ENCODE results near the gene CIDEA.
"Not testable (repeated sequence)": the region's sequence is repeated elsewhere in the genome, so short reads cannot be mapped to it uniquely, and the experiment has no call there.

CIDEA gene

DNA sequence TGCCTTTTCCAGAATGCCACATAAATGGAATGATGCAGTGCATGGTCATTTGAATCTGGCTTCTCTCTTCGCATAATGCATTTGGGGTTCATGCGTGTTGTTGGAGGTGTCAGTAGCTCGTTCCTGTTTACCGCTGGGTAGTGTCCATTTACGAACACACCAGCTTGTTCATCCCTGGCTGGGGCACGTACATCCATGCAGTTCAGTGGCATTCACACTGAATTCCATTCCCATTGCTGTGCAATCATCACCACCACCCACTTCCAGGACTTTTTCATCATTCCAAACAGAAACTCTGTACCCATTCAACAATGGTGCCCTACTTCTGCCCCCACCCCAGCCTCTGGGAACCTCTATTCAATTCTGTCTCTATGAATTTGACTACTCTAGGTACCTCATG is 14.7 kb upstream of the CIDEA start:
- no peak for DNase-seq

DNA sequence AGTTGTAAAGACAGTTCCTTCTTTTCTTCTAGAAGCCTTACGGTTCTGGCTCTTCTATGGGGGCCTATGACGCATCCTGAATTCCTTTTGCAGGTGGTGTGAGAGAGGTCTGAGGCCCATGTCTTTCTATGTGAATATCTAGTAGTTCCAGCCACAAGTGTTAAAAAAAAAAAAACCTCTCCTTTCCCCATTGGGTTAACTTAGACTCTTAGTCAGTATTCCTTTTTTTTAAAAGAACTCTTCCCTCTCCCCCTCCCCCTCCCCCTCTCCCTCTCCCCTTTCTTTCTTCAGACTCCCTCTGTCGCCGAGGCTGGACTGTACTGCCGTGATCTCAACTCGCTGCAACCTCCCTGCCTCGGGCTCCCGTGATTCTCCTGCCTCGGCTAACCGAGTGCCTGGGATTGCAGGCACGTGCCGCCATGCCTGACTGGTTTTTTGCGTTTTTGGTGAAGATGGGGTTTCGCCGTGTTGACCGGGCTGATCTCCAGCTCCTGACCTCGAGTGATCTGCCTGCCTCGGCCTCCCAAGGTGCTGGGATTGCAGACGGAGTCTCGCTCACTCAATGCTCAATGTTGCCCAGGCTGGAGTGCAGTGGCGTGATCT is 11.4 kb upstream of the CIDEA start:
- DNase-seq = no peak

DNA sequence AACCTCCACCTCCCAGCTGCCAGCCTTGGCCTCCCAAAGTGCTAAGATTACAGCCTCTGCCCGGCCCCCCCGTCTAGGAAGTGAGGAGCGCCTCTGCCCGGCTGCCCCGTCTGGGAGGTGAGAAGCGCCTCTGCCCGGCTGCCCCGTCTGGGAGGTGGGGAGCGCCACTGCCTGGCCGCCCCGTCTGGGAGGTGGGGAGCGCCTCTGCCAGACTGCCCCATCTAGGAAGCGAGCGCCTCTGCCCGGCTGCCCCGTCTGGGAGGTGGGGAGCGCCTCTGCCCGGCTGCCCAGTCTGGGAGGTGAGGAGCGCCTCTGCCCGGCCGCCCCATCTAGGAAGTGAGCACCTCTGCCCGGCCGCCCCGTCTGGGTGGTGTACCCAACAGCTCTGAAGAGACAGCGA is 10.9 kb upstream of the CIDEA start:
- not testable (repeated sequence) for DNase-seq

DNA sequence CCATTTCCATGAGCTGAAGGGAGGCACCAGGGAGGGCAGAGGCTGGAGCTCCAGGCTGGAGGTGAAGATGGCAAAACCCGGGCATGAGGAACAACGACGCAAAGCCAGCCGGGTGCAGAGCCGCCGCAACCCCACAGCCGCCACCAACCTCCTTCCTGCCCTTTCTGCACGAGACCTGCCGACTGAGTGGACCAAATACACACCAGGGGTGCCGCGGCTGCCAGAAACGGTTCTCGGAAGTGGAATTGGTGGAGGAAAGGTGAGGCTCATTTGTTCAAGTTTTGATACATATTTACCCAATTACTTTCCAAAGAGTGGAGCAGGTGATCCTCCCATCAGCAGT is 8.4 kb upstream of the CIDEA start:
- no peak for DNase-seq

DNA sequence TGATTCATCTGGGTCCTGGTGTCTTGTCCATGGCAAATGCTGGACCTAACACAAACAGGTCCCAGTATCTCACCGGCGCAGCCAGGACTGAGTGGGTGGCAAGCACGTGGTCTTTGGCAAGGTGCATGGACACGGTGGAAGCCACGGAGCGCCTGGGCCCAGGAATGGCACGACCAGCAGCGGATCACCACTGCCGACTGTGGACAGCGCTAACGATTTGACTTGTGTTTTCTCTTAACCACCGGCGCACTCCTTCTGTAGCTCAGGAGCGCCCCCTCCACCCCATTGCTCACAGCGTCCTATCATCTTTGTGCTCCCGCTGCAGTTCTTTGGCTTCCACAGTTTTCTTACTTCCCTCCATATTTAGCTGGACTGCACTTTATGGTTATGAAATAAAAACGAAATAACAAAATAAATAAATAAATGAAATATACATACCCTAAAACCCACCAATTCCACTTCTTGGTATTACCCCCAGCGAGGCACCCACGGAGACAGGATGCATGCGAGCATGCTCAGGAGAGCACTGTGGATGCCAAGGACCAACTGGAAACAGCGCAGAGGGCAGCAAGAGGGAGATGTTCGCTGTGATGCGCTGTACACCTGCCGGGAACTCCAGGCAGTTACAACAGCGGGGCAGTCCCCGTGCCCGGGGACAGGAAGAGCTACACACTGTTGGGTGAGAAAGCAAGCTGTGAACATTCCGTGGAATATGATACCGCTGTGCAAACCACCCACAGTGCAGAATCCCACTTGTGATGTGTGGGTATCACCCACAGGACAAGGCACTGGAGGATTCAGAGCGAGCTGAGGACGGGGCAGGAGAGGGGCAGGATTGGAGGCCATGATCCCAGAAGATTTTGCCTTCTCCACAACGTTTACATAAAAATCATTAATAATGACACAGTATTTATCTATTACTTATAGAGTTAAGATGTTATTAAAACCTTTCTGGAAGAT is 7.0 kb upstream of the CIDEA start:
- DNase-seq = peak; percentile 66

DNA sequence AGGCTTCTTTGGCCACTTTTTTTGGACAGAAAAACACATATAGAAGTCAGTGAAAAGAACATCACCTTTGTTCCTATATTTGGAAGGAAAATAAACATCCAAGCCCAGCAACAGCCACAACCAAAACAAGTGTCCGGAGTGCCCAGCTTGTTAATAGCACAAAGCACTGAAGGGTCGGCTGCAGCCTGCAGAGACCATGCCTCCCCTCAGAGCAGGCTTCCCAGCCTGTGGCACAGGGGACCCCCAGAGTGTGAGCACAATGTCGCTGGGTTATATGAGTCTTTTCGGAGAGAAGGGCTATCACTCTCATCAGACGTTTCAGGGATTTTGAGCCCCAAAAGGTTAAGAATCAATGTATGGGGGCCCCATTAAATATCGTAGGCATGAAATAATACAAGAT is 6.2 kb upstream of the CIDEA start:
- DNase-seq = no peak

DNA sequence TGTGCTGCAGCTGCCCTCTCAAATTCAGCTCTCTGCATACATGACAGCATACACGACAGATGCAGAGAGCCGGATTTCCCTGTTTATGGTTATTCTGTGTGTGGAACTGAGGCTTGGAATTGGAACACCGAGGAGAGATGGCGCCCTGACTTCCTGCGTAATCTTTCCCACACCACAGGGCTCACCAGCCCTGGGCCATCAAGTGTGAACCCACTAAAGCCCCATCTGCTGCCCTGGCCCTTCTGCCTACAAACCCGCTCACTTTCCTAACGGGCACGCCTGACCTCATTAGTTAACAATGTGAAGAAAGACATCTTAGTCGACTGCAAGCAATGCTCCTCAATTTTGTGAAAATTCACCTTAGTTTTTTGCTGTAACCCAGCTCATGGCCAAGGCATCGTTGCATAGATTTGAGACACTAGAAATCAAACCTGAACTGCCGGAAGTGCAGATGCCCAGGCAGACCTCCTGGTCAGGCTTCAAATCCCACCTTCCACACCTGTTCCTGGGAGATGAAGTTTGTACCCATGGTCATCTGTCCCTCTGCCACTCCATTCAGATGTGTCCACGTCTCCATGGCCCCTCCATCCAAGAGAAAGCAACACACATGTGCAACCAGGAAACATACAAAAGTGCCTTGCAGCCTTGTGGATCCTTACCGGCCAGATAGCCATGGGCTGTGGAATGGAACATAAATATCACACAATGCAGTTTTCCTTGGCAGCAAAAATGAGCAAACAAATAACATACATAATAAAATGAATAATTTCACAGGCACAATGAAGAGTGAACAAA is 5.0 kb upstream of the CIDEA start:
- DNase-seq = no peak

DNA sequence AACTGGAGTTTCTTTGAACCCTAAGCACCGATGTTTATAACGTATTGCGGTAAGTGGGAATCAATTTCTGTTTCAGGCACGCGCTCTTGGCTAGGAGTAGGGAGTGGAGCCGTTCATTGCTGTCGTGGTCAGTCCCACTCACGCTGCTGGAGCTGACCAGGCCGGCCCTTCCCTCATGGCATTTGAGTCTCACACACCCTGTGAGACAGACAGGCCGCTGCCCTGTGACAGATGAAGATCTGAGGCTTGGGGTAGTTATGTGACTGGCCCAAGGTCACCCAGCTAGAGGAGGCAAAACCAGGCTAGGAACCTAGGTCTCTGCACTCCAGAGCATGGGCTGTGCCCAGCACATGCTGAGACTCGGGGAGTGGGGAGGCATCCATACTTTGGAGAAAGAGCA is 2.9 kb upstream of the CIDEA start:
- no peak for DNase-seq

DNA sequence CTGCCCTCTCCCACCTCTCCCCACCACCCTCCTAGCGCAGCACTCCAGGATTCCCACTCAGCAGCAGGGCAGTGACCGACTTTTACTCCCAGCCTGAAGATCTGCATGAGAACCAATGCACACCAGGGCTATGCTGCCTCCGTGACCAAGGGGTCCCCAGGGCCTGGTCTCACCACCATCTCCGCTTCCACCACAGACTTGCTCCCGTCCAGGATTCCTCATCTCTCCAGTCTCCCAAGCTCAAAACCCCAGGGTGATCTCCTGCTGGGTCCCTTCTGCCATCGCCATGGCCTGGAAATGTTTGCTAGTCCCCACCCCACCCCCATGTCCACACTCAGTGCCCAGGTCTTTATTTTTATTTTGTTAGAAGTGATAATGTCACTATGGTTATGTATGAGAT is 2.1 kb upstream of the CIDEA start:
- DNase-seq = no peak

DNA sequence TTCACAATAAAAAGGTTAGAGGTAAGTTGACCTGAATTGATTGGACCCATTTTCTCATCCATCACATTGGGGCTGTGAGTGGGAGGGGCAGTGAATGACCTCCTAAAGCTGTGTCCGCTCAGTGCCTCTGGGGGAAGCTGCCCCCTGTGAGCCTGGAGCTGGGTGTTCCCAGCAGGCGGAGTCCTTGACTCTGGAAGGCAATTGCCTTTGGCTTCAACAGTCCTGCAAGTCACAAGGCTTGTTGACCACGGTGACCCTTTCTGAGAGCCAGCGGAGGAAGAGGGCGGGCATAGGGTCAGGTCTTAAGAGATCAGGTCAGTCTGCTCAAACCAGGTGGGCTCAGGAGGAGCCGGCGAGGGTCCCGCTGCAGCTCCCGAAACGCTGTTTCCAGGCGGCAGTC is 1.1 kb upstream of the CIDEA start:
- DNase-seq = no peak

DNA sequence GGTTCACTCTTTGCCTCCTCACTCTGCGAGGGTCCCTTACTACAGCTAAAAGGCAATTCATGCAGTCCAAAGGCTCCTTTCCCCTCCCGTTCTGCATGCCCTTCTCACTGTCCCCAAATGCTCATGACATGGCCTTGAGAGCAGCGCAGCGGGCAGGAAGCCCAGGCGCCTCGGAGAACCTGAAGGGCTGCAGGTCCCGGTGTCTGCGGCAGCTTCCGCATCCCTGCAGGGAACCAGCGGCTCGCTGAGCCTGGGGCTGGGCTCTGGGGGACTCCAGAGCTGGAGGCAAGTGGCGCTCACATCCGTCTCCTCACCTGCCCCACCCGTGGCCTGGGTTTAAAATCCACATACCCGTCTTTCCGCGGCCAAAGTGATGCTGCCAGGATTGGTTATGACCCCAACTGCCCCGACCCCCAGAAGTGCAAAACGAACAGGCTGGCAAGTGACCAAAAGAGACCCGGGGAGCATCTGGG is 462 bp upstream of the CIDEA start:
- DNase-seq = no peak

DNA sequence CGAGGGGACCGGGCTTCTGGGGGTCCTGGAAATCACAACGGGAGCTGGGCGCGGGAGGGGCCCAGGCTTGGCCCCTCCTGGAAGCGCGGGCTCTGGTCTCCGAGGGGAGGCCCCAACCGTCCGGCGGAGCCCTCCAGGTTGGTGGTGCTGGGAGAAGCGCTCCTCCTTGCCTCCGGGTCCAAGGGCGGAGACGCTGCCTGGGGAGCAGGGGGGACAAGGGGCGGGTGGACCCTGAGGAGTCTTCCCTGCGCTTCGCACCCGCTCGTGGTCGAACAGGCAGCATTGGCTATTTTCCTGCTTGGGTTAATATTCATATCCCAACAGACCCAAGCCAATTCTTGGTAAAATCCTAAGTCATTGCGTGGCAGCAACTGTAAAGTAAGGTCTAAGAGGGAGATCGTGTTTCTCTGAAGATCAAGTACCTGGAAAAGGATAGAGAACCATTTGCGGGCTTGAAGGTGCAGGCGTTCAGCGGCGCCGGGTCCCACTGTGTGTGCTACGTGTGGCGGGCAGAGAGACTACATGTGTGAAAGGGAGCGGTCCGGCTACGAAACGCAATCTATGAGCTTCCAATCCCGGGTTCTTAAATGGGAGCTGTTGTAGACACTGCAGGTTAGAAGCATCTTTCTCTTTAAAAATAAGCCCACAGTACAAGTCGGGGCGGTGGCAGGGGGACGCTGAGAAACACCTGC is 805 bp downstream of the CIDEA start:
- DNase-seq = no peak

DNA sequence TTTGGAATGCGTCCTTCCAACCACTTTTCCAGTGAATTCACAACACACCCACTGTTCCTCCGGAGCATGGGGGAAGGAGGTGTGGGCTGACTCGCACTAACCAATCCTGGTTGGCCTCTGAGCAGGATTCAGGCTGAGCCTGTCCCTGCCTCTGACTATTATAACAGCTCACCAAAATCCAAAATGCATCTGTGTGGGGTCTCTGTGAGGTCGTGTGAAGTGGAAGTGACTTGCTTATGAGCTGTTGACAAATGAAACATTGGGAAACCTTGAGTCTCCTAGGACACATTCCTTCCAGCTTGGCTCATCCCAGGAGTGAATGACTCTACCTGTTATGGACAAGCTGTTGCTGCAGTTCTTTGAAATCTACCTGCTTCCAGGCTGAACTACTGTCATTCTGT is 1.5 kb downstream of the CIDEA start:
- DNase-seq = no peak

DNA sequence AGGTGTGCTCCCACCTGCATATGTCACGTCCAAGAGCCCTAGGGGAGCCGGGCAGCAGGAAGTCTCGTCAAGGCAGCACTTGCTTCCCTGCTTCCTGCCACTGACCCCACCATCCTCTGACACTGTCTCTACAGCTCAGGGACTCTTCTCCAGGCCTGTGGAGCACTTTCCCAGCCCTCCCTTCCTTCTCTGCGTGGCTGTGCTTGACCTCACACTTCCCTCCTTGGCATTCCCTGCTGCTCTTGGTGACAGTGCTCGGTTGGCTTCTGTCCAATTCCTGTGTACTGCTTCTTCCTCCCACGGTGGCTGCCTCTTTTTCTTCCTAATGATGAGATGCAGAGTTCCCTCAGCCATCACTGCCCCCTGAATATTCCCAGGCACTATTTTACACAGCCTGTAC is 2.8 kb downstream of the CIDEA start:
- DNase-seq = no peak

DNA sequence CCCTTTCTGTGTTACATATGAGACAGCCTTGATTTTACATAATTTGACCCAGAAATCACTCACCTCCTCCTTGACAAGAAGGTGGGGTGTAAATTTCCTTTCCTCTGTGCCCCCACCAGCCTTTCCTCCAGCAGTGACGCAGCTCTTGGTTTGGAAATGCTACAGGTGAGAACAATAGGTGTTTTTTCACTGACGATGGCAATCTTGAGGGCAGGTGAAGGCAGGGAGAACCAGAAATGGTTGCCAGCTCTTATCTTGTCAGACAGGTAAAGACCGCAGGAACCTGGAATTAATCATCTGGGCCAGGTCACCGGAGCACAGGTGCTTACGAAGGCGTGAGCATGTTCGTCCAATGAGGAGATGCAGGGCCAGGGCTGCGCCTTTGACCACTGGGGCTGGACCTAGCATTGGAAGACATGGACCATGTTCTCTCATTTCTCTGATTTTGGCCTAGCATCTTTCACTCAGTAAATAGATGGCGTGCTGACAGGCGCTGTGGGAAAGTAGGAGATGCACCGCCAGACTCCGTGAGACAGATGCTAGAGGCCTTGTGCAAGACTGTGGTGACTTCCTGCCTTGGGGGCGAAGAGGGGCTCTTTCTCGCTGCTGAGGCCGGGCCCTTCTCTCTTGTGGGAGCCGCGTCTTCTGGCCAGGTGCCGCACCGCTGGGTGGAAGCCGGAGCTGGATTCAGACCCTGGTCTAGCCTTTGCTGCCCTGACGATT is 4.0 kb downstream of the CIDEA start:
- no peak for DNase-seq

DNA sequence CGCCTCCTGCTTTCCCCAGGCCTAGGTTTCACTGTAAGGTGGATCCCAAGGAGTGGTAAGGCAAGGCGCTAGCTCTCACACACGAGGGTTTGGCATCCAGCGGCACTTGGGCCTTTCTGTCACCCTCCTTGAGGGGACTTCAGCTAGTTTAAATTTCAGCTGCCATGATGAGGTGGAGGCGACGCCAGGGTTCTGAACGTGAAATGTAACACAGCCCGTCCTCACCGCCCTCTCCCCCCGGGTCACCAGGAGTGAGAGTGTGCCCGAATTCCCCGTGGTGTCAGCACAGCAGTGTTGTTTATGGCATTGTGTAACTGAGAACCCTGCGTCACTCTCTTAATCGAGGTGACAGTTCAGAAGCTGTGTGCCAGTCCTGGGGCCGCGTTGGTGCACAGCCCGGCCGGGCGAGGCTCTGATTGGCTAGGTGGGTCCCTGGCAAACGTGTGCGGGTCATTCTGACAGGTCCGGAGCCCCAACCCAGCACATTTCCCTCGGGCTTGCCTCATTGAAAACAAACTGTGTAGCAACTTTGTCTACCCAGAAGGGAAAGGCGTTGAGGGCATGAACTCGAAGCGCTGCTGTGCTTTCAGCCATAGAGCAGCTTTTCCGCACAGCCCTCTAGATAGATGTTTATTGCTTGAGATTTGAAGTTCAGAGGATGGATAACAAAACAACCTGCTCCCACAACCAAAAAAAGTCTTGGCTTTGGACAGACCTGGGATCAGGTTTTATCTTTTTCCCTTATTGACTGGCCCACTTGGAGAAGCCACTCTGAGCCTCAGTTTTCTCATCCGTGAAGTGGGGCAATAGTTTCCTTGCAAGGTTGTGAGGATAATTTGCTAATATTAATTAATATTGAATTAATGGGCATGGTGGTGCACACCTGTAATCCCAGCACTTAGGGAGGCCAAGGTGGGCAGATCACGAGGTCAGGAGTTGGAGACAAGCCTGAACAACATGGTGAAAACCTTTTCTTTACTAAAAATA is 4.9 kb downstream of the CIDEA start:
- no peak for DNase-seq

DNA sequence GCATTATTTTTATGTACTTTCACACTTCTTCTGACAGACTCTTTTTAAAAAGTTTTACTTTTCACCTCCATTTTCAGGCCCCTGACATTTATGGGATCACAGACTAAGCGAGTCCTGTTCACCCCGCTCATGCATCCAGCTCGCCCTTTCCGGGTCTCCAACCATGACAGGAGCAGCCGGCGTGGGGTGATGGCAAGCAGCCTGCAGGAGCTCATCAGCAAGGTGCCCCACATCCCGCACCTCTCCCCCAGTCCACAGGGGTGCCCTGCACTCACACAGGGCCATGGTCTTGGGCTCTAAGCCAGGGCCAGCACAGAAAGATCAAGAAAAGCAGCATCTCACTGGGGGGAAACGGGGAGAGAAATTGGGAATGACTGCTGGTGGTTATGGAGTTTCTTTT is 8.6 kb downstream of the CIDEA start:
- no peak for DNase-seq

DNA sequence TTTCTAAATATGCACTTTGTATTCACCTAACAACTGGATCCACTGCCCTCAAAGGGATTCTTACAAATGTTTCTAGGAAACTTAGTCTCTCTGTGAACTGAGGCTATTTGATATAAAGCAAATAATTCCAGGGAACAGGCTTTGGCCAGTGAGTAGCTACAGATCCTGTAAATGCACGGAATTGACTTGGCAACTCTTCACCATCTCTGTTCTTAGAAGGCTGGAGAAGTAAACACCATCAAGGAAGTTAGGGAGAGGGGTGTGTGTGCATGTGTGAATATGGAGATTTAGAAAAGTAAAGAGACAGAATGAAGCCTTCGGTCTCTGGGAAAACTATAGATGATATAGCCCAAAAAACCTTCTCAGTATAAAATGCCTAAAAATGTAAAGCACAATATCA is 10.7 kb downstream of the CIDEA start:
- DNase-seq = no peak

DNA sequence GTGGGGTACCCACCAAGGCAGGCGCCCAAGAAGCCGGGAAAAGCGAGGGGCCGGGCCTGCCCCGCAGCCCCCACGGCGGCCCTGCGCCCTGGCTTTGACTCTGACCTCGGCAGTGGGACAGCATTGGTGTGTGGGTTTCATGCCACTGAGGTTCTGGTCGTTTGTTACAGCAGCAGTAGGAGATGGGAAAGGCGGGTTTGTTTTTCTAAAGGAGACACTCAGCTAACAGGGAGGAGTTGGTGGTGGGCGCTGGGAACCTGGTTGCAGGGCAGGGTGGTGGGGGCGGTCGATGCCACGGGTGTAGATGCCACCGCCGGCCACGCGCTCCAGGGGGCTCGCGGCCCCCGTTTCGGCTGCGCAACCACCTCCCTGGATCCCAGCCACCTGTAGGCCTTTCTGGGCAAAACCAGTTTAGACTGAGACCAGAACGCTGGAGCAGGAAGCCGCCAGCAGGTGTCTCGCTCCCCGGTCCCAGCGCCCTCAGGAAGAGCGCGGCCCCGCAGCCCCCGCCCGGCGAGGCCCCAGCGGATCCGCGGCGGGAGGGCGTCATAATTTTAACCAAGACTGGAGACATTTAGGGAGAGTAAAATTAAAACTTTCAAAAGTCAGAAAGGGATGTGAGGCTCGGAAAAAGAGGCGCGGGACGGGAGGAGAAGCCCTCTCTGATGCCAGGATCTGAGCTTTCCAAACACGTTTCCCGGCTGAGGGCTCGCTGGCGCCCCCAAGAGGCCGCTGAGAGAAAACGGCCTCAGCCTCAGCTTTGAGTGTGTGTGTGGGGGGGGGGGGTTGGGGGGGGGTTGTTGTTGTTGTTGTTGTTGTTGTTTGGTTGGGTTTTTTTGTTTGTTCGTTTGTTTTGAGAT is 17.4 kb downstream of the CIDEA start:
- peak; percentile 82 for DNase-seq

DNA sequence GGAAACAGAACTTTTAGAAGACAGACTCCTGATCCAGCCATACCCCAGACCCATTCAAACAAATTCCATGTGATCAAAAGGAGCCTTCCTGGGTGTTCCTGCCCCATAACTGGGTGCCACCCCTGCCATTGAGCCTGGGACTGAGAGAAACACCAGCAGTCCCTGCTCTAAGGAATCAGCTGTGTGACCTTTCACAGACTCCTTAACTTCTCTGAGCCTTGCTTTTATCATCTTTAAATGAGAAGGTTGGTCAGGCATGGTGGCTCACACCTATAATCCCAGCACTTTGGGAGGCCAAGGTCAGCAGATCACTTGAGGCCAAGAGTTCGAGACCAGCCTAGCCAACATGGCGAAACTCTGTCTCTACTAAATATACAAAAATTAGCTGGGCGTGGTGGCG is 20.6 kb downstream of the CIDEA start:
- DNase-seq = no peak
